RWPE1 (cell line): ENCODE data around the gene P2RX5.

Source experiments
- CTCF ChIA-PET: fragments of 350-600 bp; sonication (Branson Sonifier 250); formaldehyde crosslinking; extraction: SDS; loops from one replicate; lab custom pipeline; 2021; lab: Yijun Ruan, JAX
- POLR2A ChIA-PET: fragments of 400-600 bp; formaldehyde crosslinking; extraction: SDS; loops from one replicate; lab custom pipeline; 2020; ENCODE audit warnings: antibody characterized with exemption; ENCODE audit not compliant: low non-redundant PET; lab: Yijun Ruan, JAX
- DNase-seq: peaks from one replicate; pipeline ENCODE4 v3.0.0; 2012; ENCODE audit warnings: low spot score
- H3K27ac ChIP-seq: fragments of 450-650 bp; 2 replicates; pipeline ENCODE4 v1.5.1; 2017
- TF ChIP-seq, protein P1 (sequence below): fragments of 450-650 bp; conservative IDR thresholded peaks from 2 replicates; pipeline ENCODE4 v1.5.1; 2017; ENCODE audit warnings: low read depth, mild to moderate bottlenecking

Gene P2RX5

DNA sequence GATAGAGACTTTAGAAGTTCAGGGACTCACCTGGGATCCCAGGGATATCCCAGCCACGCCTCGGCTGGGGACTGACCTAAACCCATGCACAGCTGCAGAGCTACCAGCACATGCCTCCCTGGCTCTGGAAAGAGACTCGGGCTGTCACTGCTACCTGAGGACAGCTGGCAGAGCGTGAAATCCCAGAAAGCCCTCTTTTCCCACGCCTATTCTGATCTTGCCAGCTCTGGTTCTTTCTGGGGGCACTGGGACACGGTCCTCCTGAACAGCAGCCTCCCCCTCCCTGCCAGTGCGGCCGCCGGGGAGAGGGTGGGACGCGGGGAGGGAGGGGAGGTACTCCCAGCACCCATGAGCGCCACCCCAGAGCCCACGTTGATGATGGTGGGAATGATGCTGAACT lies 10.8 kb downstream of the P2RX5 start:
- ChIA-PET POLR2A (no interaction called here), CTCF (no interaction called here)
- H3K27ac ChIP-seq: no peak overlapping the region
- TF ChIP-seq, protein P1, sequence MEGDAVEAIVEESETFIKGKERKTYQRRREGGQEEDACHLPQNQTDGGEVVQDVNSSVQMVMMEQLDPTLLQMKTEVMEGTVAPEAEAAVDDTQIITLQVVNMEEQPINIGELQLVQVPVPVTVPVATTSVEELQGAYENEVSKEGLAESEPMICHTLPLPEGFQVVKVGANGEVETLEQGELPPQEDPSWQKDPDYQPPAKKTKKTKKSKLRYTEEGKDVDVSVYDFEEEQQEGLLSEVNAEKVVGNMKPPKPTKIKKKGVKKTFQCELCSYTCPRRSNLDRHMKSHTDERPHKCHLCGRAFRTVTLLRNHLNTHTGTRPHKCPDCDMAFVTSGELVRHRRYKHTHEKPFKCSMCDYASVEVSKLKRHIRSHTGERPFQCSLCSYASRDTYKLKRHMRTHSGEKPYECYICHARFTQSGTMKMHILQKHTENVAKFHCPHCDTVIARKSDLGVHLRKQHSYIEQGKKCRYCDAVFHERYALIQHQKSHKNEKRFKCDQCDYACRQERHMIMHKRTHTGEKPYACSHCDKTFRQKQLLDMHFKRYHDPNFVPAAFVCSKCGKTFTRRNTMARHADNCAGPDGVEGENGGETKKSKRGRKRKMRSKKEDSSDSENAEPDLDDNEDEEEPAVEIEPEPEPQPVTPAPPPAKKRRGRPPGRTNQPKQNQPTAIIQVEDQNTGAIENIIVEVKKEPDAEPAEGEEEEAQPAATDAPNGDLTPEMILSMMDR: no peak
- no peak for DNase-seq

DNA sequence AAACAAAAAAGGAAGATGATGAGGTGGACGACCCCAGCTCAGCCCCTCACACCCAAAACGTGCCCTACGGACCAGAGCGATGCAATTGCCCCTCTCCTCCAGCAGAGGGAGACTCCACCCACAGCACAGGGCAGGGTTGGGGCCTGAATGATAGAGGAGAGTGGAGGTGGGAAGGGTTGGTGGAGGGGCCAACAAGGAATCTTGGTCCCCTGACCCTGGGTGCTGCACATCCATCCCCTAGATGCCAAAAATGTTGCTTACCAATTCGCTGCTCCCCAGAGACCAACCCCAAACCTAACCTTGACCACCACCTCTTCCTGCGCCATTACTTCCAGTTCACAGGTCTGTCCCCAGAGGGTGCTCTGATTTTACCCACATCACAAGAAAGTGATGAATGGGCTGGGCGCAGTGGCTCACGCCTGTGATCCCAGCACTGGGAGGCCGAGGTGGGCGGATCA lies 12.9 kb downstream of the P2RX5 start:
- ChIA-PET POLR2A (no interaction called here), CTCF (interaction anchor here (0.6 to 0.7 kb wide), 3 partner anchors 11 to 73 kb away, joined by 3 to 5 read pairs (median 4); no protein-coding TSS in a partner anchor)
- TF ChIP-seq, protein P1: peak; percentile 89
- peak; percentile 67 for DNase-seq
- H3K27ac ChIP-seq: no peak overlapping the region

DNA sequence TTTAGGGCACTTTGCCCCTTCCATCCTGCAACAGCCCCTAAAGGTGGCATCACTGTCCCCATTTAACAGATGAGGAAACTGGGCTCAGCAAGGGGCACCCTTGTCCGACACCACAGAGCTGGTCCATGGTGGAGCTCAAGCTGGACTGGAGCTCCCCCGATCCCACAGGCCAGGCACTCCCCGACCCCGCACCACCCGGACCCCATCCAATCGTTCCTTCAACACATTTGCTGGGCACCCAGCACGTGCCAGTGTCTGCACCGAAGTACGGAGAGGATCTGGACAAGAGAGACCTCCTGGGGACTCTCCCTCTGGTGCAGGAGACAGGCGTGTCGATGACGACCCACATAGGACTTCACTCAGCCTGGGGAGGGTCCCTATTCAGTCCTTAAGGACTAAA lies 13.9 kb downstream of the P2RX5 start:
- ChIA-PET POLR2A (no interaction called here), CTCF (interaction anchor here (0.6 to 0.7 kb wide), 2 partner anchors 90 kb away, joined by 5 to 8 read pairs; no protein-coding TSS in a partner anchor)
- TF ChIP-seq, protein P1: no peak
- no peak for DNase-seq
- no peak overlapping the region for H3K27ac ChIP-seq

DNA sequence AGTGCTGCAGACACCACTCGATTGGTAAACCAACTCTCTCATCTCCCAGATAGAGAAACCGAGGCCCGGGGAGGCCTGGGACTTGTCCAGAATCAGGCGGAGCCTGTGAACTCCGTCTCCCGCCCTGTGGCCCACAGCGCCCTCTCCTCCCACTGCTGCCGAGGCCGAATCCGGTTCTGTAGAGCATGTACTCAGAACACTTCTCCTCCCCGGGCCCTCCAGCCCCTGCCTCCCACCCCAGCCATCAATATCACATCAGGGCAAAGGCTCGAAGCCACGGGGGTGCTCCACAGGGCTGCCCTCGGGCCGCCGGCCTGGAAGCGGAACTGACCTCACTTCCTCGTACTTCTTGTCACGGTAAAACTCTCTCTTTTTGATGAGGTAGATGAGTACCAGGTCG lies 14.4 kb downstream of the P2RX5 start:
- TF ChIP-seq, protein P1: no peak
- CTCF ChIA-PET: interaction anchor here (0.6 to 0.7 kb wide), 2 partner anchors 89 to 90 kb away, joined by 5 to 8 read pairs; no protein-coding TSS in a partner anchor
- POLR2A ChIA-PET: no interaction called here
- no peak for DNase-seq
- H3K27ac ChIP-seq: no peak overlapping the region

DNA sequence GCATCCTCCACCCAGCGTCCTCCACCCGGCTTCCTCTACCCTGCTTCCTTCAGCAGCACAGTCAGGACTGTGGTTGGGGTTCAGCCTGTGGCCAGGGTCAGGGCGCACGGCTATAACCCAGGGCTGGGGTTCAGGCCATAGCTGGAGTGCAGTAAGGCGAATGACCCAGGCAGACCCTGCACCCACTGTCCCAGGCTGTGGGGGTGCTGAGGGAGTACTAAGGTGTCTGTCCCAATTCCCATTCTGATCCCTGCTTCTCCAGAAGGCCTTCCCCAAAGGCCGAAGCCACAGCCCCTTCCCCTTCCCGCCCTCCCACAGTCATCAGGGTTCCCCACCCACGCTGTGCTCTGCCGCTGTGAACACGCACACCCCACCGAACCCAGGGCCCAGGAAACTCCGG lies 14.9 kb downstream of the P2RX5 start:
- POLR2A ChIA-PET: no interaction called here
- no peak overlapping the region for H3K27ac ChIP-seq
- no peak for DNase-seq
- CTCF ChIA-PET: no interaction called here
- TF ChIP-seq, protein P1: no peak

DNA sequence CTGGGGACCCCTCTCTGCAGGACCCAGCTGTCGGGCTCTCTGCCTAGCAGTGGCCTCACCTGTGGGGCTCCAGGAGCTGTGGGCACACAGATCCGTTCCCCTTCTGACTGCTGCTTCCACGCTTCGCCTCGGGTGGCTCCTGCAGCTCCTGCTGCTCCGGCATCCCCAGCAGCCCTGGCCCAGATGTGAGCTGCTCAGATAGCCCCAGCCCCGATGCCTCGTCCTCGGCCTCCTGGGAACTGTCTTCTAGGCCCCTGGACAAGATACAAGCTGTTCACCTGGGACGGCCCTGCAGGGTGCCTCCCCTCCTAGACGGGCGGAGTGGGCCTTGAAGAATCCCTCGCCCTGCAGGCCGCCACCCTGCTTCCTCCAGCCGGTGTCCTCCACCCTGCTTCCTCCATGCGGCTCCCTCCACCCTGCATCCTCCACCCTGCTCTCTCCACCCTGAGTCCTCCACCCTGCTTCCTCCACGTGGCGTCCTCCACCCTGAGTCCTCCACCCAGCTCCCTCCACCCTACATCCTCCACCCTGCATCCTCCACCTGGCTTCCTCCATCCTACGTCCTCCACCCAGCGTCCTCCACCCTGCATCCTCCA lies 16.3 kb downstream of the P2RX5 start:
- peak overlapping the region; percentile 75 for H3K27ac ChIP-seq
- POLR2A ChIA-PET: no interaction called here
- no peak for DNase-seq
- TF ChIP-seq, protein P1: no peak
- CTCF ChIA-PET: no interaction called here
